ENCODE measurements around the gene DSCAML1. TPM values are rescaled to one million over a fixed set of nuclear protein-coding genes. Genes with fewer than 3 reads are reported as not detected.

Gene DSCAML1
- total and polyA plus RNA-seq, 9 of the 15 experiments (the other 6 are each of a cell fraction or from before 2014, with no cell fraction given) = not detected

- ATAC-seq (no peak), FAIRE-seq (no peak), DNase-seq (ENCODE audit: extremely low read depth in 1 of 4, low spot score in 3 of 4) (no peak)
- WGBS (ENCODE audit: insufficient coverage, low coverage, missing lambda C conversion rate) = 4% methylated on average over 3 of the region's 3 CpGs
- TF ChIP-seq PHF20 (IDR thresholded peaks at IDR 0.05; ENCODE audit: partially characterized antibody) (no peak), RBM34 (IDR thresholded peaks at IDR 0.05; ENCODE audit: borderline replicate concordance, insufficient read depth, low read length) (no peak), ZNF12 (CRISPR knock-in tag; IDR thresholded peaks at IDR 0.05) (no peak), LCOR (CRISPR knock-in tag; IDR thresholded peaks at IDR 0.05) (no peak), SMC3 (conservative IDR thresholded peaks at IDR 0.05; ENCODE audit: insufficient read depth, low read depth, low read length) (no peak)
- in situ Hi-C loops (cut with MboI) = no loop called here
- ChIA-PET POLR2A (no interaction called here), CTCF (ENCODE audit: low intra/inter-chr PET ratio) (no interaction called here)
- Histone ChIP-seq H3K9ac (ENCODE audit: insufficient read depth in 1 of 2, low read depth in 2 of 2, low read length in 2 of 2) (no peak overlapping the region), H3K4me1 (replicated peaks in 1 of 2; ENCODE audit: control insufficient read depth in 2 of 2, insufficient read depth in 2 of 2, low read length in 2 of 2) (no peaks in the 10 kb centered on the region; a peak in 2 of 5 replicates), H3K9me1 (ENCODE audit: control insufficient read depth, insufficient read depth, low read length) (no peaks in the 10 kb centered on the region), H3K27me3 (ENCODE audit: control insufficient read depth in 2 of 2, insufficient read depth in 2 of 2, low read length in 2 of 2) (peaks cover 14 to 82% of the 10 kb centered on the region in 2 experiments), H3K36me3 (ENCODE audit: control insufficient read depth, insufficient read depth, low read length) (no peaks in the 10 kb centered on the region), H3K79me2 (ENCODE audit: control insufficient read depth, insufficient read depth, low read length) (no peaks in the 10 kb centered on the region), H2AFZ (ENCODE audit: low read depth, low read length) (no peak overlapping the region), H3K4me3 (no peak overlapping the region), H4K20me1 (replicated peaks; ENCODE audit: control insufficient read depth, insufficient read depth, low read length) (0 out of 2 replicates have a peak, but pooled peaks cover 2% of the 10 kb centered on the region), H3K27ac (ENCODE audit: extremely low read depth, low read depth, low read length) (no peak overlapping the region), H3K9me3 (replicated peaks; ENCODE audit: control insufficient read depth, insufficient read depth, low read depth, low read length) (no peaks in the 10 kb centered on the region), H3K4me2 (ENCODE audit: insufficient read depth, low read length) (no peak overlapping the region)
- intact Hi-C loops (cut with micrococcal nuclease) = no loop called here
- no TSS peak for BruUV-seq (replicated peaks)
Observed at GRCh38 chr11:117510646-117511045, 286.4 kb downstream of the DSCAML1 start.

- BruUV-seq (replicated peaks) = no TSS peak
- intact Hi-C loops (cut with micrococcal nuclease) (no loop called here), in situ Hi-C loops (cut with MboI) (no loop called here)
- 2% methylated on average over 7 of the region's 8 CpGs for WGBS (ENCODE audit: insufficient coverage, low coverage, missing lambda C conversion rate)
- Histone ChIP-seq H2AFZ (ENCODE audit: low read depth, low read length) (no peak overlapping the region), H3K27me3 (ENCODE audit: control insufficient read depth in 2 of 2, insufficient read depth in 2 of 2, low read length in 2 of 2) (peaks cover 15 to 84% of the 10 kb centered on the region in 2 experiments), H3K4me3 (no peak overlapping the region), H4K20me1 (replicated peaks; ENCODE audit: control insufficient read depth, insufficient read depth, low read length) (0 out of 2 replicates have a peak, but pooled peaks cover 2% of the 10 kb centered on the region), H3K27ac (ENCODE audit: extremely low read depth, low read depth, low read length) (no peak overlapping the region), H3K9ac (ENCODE audit: insufficient read depth in 1 of 2, low read depth in 2 of 2, low read length in 2 of 2) (no peak overlapping the region), H3K4me2 (ENCODE audit: insufficient read depth, low read length) (no peak overlapping the region), H3K4me1 (replicated peaks in 1 of 2; ENCODE audit: control insufficient read depth in 2 of 2, insufficient read depth in 2 of 2, low read length in 2 of 2) (no peaks in the 10 kb centered on the region; a peak in 2 of 5 replicates), H3K9me3 (replicated peaks; ENCODE audit: control insufficient read depth, insufficient read depth, low read depth, low read length) (no peaks in the 10 kb centered on the region), H3K79me2 (ENCODE audit: control insufficient read depth, insufficient read depth, low read length) (no peaks in the 10 kb centered on the region), H3K36me3 (ENCODE audit: control insufficient read depth, insufficient read depth, low read length) (no peaks in the 10 kb centered on the region), H3K9me1 (ENCODE audit: control insufficient read depth, insufficient read depth, low read length) (no peaks in the 10 kb centered on the region)
- ATAC-seq (no peak), FAIRE-seq (no peak), DNase-seq (ENCODE audit: extremely low read depth in 1 of 4, low spot score in 3 of 4) (no peak)
- ChIA-PET POLR2A (interaction anchor here (0.7 to 1.4 kb wide), 3 partner anchors 93 to 288 kb away, joined by 3 to 5 read pairs (median 3); no protein-coding TSS in a partner anchor), CTCF (ENCODE audit: low intra/inter-chr PET ratio) (no interaction called here)
- no peak for TF ChIP-seq ZNF407 (IDR thresholded peaks at IDR 0.05; ENCODE audit: low read depth)
- TF ChIP-seq LEF1 (IDR thresholded peaks at IDR 0.05) = no peak
Observed at GRCh38 chr11:117509543-117509942, 287.5 kb downstream of the DSCAML1 start.

Measured in K562 (cell line).